ENCODE data around the gene SEC14L5.

DNA sequence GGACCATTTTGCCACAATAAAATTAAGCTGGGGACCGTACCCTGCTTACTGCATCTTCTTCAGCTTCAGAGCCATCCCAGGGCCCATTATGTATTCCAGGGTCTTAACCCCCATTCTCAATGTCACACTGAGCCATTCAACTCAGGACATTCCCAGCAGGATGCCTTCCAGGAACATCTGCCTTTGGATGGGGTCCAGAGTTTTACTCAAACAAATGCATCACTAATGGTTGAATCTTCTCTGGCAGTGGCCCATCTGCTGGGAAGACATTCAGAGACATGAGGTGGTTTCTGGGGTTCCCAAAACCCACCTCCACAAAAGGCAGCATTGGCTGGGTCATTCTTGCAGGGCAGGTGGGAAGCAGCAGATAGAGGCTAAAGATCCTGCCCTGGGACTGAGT lies 3.4 kb upstream of the SEC14L5 start:
- no peak for TF ChIP-seq EZH2 (IDR thresholded peaks at IDR 0.05; ENCODE audit: borderline replicate concordance, low read length)
- TF ChIP-seq, protein P1, sequence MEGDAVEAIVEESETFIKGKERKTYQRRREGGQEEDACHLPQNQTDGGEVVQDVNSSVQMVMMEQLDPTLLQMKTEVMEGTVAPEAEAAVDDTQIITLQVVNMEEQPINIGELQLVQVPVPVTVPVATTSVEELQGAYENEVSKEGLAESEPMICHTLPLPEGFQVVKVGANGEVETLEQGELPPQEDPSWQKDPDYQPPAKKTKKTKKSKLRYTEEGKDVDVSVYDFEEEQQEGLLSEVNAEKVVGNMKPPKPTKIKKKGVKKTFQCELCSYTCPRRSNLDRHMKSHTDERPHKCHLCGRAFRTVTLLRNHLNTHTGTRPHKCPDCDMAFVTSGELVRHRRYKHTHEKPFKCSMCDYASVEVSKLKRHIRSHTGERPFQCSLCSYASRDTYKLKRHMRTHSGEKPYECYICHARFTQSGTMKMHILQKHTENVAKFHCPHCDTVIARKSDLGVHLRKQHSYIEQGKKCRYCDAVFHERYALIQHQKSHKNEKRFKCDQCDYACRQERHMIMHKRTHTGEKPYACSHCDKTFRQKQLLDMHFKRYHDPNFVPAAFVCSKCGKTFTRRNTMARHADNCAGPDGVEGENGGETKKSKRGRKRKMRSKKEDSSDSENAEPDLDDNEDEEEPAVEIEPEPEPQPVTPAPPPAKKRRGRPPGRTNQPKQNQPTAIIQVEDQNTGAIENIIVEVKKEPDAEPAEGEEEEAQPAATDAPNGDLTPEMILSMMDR (IDR thresholded peaks at IDR 0.05; ENCODE audit: low read length), result no peak
